ENCODE measurements around the gene SMC6.

SMC6 gene

DNA sequence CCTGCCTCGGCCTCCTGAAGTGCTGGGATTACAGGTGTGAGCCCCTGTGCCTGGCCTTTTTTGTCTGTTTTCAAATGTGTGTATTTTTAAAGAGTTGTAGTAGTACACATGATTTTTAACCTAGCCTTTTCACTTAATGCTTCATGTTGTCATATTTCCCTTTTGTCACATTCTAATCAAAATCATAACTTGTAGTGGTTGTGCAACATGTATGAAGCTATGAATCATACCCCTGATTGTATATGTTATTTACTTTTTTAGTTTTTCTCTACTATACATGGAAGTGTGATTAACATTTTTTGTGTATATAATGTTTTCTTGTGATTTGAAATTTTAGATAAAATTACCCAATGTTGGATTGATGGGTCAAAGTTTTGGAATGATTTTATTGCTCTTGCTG lies 8.8 kb upstream of the SMC6 start:
- no peak for DNase-seq (ENCODE audit: low read depth)

DNA sequence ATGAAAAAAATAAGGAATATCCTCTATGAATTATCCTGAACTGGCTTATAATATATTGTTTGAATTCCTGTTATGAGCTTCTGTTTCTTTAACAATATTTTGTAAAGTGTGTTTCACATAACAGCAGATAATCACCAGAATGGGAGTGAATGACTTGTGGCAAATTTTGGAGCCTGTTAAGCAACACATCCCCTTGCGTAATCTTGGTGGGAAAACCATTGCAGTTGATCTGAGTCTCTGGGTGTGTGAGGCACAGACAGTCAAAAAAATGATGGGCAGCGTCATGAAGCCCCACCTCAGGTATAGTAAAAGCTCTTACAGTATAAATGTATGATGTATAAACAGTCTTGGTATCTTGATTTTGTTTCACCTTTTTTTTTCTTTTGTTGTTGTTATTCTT lies 6.2 kb upstream of the SMC6 start:
- DNase-seq (ENCODE audit: low read depth) = no peak

DNA sequence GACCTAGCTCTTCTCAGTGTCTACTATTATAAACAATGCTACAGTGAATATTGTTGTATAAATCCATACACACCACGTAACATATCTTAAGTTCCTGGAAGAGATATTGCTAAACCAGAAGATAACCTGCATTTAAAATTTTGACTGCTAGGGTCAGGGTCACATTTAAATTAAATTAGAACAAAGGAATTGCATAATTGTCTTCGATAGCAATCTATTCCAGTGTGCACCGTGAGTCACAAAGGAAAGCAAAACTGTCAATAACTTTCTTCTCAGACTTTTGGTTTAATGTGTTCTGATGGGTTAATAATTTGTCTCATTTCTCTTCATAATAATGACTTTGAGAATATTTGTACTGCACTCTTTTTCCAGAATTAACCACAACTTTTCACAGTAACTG lies 4.5 kb upstream of the SMC6 start:
- no peak for DNase-seq (ENCODE audit: low read depth)

DNA sequence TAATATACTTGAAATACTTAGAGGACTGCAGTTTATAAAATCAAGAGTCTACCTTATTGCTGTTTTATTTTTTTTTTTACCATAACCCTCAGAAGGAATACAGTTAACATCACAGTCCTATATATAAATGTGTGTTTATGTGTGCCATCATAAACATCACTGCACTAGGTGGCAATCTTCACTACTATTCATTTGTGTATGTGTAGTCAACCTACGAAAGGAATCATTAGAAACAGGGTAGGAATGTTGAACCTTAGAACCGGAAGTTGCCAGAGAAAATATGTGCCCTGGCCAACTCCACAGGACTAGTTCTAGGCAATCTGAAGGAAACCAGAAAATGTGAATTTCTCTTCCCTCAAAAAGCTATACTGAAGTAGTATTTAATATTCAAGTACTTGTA lies 3.7 kb upstream of the SMC6 start:
- DNase-seq (ENCODE audit: low read depth) = no peak

DNA sequence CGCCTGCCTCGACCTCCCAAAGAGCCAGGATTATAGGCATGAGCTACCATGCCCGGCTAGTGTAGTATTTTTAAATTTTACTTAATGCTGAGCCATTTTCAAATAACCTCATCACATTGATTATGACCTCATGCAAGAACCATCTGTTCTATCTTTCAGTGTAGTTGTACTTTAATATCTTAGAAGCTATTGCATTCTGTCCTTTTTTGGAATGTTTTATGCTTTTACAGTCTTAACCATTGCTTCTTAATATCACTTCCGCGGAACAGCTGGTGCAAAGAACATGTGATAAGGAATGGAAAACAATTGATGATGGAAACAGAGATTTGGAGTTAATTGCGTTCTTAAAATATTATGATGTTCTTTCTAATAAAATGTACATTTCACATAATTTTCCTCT lies 3.1 kb upstream of the SMC6 start:
- no peak for DNase-seq (ENCODE audit: low read depth)

DNA sequence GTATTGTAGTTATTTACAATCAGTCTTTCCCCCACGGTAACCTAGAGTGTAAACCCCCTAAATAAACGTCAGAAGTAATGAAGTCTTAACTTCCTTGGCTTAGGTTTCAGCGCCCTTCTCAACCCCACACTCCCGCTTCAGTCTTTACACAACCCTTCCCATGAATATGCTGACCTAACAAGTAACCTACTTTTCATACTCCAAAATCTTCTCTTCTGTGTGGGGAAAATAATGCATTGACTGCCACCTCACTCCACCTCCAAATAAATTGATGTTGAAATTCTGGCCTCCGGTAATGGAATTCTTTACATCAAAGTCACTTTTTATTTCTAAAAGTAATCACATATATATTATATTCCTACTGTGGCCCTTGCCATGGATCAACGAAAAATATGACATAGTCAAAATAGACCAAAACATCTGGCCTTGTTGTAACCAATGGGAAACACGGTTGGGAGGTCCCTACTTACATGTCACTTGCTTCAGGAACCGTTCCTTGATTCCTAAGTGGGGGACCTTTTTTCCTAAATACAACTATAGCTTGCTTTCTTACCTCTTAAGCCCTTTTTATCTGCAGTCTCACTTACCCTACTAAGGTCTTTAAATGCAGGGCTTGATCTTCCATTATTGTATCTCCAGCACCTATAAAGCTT lies 1.3 kb upstream of the SMC6 start:
- no peak for DNase-seq (ENCODE audit: low read depth)

DNA sequence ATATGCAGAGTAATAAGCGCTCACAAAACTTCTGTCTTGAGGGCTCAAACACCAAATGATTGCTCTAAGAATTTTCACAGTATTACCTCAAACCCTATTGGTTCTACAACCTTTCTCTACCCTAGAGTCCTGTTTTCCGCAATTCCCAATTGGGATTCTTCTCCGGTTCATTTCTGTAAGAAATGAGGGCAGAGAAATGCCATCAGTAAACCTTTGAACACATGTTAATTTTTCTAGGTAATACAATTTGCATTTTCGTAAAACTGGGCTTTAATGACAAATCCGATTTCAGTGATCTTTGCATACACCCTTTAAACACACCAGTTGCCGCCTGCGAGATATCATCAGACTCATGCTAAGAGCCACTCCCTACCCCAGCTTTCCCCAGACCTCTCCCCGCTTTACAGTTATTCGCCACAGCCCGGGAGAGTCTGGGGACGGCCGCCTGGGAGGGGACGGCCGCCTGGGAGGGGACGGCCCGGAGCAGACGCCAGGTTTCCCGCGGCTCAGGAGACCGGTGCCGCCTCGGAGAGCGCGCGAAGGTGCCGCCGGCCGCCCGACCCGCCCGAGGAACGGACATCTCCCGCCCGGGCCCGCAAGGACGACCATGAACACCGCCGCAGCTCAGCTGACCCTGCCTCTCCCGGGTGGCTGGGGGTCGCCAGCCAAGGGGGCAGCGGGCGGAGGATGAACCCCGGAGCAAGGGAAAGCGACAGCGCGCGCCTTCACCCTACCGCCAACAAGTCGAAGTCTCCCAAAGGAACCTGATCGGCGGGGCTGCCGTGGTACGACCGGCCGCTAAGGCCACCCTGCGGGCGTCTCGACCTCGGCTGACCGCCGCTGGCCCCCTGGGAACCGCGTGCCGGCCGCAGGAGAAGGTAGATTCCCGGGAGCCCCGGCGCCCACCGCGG lies 463 bp downstream of the SMC6 start:
- DNase-seq (ENCODE audit: low read depth) = peak; percentile 10

DNA sequence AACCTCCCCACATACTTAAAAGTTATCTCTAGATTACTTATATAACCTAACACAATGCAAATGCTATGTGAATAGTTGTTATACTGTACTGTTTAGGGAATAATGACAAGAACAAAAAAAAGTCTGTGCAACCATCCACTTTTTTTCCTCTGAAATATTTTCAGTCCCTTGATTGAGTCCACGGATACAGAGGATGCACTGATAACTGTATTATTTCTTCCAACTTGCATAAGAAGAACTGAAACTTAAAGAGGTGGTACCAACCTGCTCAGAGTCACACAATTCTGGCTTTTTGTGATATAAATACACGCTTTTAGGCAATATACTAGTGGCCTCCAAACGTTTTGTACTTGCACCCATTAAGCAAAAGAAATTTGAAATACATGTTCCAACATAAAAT lies 1.4 kb downstream of the SMC6 start:
- DNase-seq (ENCODE audit: low read depth) = no peak

DNA sequence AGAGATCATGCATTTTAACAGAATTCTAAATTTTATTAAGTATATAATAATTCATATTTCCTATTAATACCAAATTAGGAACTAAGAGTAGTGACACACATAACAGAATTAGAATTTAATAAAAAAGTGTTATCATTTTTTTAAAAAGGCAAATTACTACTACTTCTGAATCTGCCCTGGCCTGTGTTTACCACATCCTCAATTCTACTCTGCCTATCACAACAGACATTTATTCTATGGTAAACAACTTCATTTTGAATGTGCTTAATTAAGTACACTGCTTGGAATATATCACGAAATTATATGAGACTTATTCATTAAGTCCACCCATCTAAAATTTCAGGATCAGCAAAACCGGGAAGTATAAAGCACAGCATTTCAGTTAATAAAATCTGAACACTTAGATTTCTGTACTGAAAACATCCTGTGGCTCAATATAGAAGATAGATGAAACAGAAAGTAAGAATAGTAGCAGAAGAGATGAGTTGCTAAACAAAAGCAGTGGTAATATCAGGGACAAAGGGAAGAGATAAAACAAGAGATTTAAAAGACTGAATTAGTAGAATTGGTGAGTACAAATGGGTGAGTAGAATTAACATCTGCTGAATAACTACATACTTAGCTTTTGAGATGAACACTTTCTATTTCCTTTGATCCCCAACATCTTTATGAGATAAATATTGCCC lies 3.7 kb downstream of the SMC6 start:
- DNase-seq (ENCODE audit: low read depth) = no peak

DNA sequence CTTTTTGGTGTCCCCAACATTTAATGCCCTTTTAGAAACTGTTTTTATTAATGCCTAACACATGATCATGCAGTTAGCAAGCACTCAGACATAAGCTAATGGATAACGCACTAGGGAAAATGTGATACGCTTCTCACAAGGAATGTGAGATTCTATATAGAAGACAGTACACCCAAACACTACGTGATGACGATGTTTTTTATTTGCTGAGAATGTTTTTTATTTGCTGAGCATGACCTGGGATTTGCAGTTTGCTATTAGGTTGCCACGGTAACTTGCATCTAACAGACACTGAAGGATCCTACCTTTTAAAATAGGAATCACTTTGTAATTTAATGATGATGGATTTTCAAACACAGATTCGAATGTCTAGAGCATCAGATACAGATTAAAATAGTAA lies 4.9 kb downstream of the SMC6 start:
- DNase-seq (ENCODE audit: low read depth) = no peak

DNA sequence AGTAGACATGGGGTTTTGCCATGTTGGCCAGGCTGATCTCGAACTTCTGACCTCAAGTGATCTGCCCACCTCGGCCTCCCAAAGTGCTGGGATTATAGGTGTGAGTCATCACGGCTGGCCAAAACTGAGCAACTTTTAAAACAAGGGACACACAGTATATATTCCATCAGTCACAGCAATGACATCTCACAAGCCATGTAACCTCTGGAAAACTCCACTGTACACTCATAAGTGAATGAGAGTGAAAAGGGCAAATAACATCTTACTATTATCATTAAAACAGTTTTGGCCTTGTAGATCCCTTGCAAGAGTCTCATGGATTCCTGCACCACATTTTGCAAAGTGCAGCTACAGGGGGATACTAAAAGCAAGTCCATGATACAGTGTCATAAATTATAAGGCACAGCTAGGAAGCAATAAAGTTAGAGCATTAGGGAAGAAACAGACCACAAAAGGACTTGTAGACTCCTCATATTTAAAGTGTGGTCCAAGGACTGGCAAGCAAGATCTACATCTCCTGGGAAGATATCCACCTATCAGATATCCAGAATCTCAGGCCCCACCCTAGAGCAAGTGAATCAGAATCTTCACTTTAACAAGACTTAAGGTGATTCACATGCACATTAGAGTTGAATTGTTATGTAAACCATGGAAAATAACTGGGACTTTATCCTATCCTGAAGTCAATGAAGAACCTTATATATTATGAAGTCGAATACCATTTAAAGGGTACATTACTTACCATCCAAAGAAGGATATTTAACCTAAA lies 5.7 kb downstream of the SMC6 start:
- DNase-seq (ENCODE audit: low read depth) = no peak

DNA sequence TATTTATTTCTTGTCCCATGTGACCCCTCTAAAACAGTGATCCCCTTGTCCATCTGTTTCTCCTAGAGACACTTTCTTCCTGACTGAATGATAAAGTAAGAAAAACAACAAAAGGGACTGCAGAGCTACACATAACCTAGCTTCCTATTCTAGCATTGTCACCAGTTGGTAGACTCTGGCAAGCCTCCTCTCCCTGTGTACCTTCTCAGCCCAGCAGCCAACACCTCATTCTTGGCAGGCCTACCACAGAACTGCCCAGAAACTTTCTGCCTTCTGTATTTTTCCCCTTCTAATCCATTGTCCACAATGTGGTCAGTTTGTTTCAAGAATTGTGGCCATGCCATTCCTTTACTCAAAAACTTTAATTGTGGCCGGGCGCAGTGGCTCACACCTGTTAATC lies 13.4 kb downstream of the SMC6 start:
- no peak for DNase-seq (ENCODE audit: low read depth)

DNA sequence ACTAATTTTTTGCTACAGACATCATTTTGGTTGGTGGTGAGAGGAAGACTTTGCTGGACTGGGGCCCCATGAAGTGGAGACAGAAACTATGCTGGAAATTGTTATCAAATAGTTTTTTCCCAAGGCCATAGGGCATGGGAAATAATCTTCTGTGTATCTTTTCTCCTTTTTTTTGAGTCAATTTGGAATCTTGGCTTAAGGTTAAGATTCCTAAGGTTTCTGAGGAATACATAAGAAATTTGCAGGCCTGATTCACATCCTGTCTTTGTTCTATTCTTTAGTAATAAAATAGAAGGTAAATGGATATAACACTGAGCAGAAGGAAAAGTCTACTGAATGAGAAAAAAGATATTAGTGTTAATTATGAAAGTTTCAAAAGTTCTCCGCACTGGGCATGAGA lies 16.6 kb downstream of the SMC6 start:
- DNase-seq (ENCODE audit: low read depth) = no peak

DNA sequence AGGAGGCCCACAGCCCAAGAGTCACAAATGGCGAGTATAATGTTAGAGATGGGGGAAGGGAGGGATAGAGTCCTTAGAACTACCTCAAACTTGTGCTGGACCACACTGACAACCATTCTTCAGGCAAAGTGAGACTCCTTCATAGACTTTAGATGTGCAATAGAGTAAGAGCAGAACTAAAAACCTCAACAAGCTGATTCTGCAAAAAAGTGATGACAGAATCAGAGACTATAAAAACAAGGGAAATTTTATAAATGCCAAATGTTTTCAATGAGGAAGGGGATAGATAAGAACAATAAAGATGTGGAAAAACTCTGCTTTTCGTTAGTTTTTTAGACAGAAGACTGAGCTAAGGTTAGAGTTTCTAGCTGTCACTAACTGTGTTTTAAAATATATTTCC lies 17.7 kb downstream of the SMC6 start:
- DNase-seq (ENCODE audit: low read depth) = no peak

DNA sequence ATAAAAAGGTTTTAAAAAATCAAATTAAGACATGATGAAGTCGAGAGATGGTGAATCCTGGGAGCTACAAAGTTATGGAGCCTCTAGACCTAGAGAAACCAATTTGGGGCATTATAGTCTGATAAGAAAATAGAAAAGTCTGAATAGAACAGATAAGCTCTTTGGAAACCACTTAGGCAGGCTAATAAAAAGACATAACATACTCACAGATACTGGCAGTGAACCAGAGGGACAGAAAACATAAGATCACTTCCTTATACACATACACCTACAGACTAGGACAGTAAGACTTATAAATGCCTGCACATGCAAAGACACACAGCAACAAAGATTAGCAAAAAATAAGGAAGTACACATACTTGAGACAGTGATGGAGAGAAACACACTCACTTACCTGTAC lies 20.0 kb downstream of the SMC6 start:
- no peak for DNase-seq (ENCODE audit: low read depth)

DNA sequence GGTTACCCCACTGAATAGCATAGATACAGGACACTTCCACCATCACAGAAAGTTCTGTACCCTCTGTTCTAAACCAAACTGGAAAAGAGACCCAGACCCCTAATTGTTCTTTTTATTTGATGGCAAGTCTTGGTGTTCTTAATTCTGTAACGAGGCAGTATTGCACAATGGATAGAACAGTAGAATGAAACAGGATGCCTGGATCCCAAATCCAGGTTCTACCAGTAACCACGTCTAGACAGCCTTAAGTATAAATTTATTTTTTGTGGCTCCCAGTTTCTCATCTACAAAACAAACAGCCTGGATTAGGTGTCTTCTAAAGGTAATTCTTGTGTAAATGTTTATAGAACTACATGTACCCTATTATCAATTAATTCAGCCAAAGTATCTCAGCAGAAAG lies 23.7 kb downstream of the SMC6 start:
- no peak for DNase-seq (ENCODE audit: low read depth)

DNA sequence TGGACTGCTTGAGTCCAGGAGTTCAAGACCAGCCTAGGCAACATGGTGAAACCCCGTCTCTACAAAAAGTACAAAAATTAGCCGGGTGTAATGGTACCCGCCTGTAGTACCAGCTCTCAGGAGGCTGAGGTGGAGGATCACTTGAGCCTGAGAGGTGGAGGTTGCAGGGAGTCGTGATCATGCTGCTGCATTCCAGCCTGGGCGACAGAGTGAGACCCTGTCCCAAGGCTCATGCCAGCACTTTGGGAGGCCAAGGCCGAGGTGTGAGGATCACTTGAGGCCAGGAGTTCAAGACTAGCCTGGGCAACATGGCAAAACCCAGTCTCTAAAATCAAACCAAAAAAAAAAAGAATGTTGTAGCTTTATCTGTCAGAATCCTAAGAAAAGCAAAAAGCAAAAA lies 25.4 kb downstream of the SMC6 start:
- DNase-seq (ENCODE audit: low read depth) = no peak

DNA sequence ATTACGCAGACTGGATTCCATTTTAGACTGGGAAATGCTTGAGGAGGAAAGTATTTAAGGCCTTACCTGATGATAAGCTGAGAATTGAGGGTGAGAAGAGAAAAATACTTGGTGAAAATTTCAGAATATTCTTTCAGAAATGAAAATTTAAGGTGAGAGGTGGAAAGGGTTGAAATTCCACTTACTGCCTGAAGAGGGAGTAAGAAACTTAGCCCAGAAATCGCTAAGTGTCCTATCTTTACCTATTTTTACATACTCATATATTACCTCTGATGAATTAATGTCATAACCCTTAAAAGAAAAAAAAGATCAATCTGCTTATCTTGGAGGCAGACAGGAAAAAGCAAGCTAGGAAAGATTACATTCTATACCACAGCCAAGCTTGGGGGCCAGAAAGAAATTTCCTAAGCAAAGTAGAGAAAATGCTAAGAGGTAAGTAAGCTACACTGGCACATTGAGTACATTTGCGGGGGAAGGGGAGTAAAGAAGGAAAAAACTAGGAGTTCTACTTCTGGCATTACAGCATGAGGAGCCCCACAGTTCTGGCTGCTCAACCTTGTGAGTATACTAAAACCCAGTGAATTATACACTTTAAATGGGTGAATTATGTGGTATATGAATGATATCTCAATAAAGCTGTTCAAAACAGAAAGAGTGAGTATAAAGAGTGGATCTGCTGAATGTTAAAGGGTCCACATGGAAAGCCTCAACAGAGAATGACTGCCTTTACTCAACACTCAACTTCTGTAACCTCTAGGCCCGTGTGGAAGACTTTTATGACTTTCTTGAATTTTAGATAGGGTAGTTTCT lies 33.8 kb downstream of the SMC6 start:
- no peak for DNase-seq (ENCODE audit: low read depth)

DNA sequence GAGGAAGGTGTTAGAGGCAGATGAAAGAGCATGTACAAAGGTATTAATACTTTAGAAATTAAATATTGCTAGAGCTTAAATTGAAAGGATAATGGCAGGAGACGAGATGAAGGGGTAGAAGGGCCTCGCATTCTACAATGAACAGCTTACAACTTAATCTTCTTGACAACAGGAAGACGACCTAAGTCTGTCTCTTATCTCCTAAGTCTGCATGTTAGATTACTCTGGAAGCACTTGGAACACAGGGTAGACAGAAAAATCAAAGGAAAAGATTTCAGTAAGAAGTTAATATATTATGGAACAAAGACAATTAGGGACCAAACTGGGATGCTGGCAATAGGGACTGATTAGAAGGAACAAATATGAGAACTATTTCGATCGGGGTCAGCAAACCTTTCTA lies 34.9 kb downstream of the SMC6 start:
- no peak for DNase-seq (ENCODE audit: low read depth)

DNA sequence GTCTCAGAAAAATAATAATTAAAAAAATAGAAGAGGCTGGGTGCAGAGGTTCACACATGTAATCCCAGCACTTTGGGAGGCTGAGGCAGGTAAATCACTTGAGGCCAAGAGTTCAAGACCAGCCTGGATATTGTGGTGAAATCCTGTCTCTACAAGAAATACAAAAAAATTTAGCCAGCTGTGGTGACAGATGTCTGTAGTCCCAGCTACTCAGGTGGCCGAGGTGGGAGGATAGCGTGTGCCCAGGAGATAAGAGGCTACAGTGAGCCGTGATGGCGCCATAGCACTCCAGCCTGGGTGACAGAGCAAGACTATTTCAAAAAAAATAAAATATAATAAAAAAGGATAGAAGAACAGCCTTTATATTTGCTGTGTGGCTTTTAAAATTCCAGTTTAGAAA lies 35.9 kb downstream of the SMC6 start:
- DNase-seq (ENCODE audit: low read depth) = no peak

DNA sequence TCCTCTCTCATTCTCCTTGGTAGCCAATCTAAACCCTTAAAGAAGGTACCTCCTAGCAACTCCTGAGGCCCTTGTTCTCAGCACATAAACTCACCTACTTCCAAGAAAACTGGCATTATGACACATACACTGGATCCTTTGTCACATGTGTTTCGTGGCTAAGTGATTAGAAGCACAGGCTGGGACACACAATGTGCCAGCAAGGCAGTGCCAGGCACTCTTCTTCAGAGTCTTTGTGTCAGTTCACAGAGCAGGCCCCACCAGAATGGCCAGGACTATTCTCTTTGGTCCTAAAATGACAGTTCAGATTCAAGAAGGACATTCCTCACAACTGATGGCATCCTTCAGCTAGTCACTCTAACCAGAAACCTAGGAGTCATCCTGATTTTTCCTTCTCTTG lies 40.3 kb downstream of the SMC6 start:
- no peak for DNase-seq (ENCODE audit: low read depth)

All from activated gamma-delta T cell treated with anti-CD3 and anti-CD28 coated beads, Interleukin-2, amount 50 U/mL, for 16 hours (primary cell).